Fibroblast of mammary gland (primary cell): ENCODE results near the gene ABHD17A.

Experiments used
- DNase-seq: peaks from one replicate; pipeline ENCODE4 v3.0.0-alpha.2; 2010; ENCODE audit warnings: low read depth
- H3K4me3 ChIP-seq: 2 replicates; pipeline ENCODE4 v1.5.1; 2011; ENCODE audit warnings: low read depth, mild to moderate bottlenecking, low read length, moderate library complexity; ENCODE audit not compliant: control insufficient read depth
- CTCF ChIP-seq: conservative IDR thresholded peaks from 2 replicates; pipeline ENCODE4 v1.5.1; 2011; ENCODE audit warnings: low read depth, low read length, inconsistent platforms; ENCODE audit not compliant: control insufficient read depth, insufficient read depth

ABHD17A gene

GRCh38 chr19:1885398-1886119 is at the start of gene ABHD17A:
Gene ABHD17A (minus strand): TSS chr19:1885496. CDS start chr19:1881566, 3,930 bp downstream.
- DNase-seq = peak; percentile 86
- H3K4me3 ChIP-seq = peak within 1 kb of the TSS; percentile 85

GRCh38 chr19:1933942-1934341 is 48.6 kb upstream of the ABHD17A start:
- DNase-seq = no peak
- no peak for TF ChIP-seq CTCF
- no peak overlapping the region for H3K4me3 ChIP-seq

- no peak overlapping the region for H3K4me3 ChIP-seq
- no peak for DNase-seq
- TF ChIP-seq CTCF = no peak
These were observed 47.9 kb upstream of the ABHD17A start for GRCh38 chr19:1933244-1933643.

DNA sequence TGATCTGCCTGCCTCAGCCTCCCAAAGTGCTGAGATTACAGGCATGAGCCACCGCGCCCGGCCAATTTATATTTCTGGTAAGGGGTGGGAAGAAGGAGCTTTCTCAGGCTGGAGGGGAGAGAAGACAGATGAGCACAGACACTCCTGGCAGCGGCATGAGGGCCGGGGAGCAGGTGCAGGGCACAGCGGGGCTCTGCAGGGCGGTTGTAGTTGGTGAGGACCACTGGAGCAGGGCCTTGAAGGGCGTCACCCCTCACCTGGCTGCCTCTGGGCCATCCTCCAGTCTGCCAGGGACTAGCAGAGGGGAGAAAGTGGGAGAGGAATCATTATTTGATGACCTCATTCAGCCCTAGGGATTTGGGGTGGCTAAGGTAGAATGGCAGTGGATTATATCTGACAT is 47.1 kb upstream of the ABHD17A start:
- no peak for TF ChIP-seq CTCF
- DNase-seq = no peak
- H3K4me3 ChIP-seq = no peak overlapping the region

GRCh38 chr19:1931445-1931844 is 46.1 kb upstream of the ABHD17A start:
- no peak for TF ChIP-seq CTCF
- no peak for DNase-seq
- H3K4me3 ChIP-seq = no peak overlapping the region

GRCh38 chr19:1929021-1929742 is 43.9 kb upstream of the ABHD17A start:
- peak; percentile 74 for TF ChIP-seq CTCF
- DNase-seq = peak; percentile 66
- H3K4me3 ChIP-seq = peak overlapping the region; percentile 13

GRCh38 chr19:1925544-1925943 is 40.2 kb upstream of the ABHD17A start:
- no peak overlapping the region for H3K4me3 ChIP-seq
- no peak for TF ChIP-seq CTCF
- no peak for DNase-seq
